Superior temporal gyrus (tissue), 1 donor: ENCODE measurements around the gene EHBP1.

Experiments
- DNase-seq: peaks from one replicate; pipeline ENCODE4 v3.0.0-alpha.2; 2016; ENCODE audit errors: extremely low spot score

The EHBP1 gene

DNA sequence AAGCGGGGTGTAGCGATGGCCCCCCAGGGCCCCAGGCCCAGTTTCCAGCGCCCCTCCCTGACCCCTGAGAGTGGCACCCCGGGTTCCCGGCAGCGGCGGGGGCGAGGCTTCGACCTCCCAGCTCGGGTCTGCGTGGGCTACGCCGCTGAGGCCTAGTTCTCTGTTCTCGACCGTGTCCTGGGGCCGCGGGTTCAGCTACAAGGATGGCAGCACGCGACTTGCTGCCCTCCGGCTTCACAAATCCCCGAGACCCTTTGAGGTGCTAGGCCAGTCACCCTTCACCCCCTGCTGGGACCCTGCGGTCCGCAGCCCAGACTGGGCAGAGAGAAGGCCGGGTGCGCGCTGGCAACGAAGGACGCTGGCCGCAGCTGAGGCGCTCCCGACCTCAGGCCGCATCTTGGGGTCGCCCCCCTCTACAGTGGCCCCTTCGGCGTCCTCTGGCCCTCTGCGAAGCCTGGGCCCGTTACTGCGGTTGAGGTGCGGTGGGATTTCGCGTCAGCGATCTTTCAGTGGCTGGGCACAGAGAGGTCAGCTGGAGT, 346.4 kb downstream of the EHBP1 start:
- DNase-seq = no peak

DNA sequence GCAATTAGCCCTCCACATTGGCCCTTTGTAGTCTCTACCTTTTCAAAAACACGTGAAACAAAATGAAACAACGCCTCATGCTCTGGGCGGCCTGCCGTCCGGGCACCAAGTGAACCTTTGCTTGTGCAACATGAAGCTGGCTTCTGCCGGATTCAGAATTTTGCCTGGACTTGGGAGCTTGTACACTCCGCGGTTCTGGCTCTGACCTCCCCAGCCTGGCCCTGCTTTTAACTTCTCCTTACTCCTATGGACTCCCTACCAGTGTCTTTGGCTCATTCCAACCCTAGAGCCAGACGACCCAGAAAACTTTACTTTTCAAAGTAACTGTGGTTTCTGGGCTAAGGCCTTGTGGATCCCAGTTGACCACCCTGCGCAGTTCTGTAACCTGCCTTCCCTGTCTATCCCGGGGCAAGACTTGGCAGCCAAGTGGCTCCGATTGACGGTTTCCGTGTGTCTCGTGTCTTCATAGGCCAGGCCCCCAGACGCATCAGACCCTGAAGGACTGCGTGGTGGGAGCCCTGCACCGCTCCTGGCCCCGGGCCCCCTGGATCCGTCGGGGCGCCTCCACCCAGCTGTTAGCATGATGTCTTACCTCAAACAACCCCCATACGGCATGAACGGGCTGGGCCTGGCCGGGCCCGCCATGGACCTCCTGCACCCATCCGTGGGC, 347.0 kb downstream of the EHBP1 start:
- DNase-seq = no peak

DNA sequence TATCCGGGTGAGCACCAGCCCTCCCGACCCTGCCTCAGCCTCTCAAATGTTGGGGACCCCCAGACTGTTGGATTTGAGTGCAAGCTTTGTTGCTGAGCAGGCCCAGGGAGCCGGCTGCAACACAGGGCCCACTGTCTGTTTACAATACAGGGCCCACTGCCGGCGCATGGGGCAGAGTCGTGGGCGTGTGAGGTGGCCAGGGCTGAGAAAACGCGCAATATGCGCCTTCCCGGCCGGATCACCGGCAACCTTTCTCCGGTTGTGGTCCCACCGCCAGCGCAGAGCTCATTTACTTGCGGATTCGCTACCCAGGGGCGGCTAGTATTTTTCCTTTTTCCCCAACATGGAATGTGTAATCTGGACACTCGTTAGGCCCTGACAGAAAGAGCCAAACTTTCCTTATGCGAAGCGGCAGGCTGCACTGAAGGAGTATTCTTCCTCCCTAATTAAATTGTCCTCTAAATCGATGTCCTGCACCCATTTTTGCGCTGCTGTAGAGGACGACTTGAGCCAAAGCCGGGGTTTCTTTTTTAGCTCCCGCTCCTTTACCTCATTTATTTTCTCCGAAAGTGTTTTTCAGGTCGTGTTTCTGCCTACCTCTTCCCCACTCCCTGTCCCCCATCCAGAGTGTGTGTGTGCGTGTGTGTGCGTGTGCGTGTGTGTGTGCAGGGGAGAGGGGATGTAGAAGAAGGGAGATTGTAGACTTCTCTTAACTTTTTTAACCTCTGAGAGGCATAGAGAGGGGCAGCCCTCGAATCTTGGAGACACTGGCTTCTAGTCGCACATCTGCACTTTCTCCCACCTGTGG, 347.8 kb downstream of the EHBP1 start:
- no peak for DNase-seq

DNA sequence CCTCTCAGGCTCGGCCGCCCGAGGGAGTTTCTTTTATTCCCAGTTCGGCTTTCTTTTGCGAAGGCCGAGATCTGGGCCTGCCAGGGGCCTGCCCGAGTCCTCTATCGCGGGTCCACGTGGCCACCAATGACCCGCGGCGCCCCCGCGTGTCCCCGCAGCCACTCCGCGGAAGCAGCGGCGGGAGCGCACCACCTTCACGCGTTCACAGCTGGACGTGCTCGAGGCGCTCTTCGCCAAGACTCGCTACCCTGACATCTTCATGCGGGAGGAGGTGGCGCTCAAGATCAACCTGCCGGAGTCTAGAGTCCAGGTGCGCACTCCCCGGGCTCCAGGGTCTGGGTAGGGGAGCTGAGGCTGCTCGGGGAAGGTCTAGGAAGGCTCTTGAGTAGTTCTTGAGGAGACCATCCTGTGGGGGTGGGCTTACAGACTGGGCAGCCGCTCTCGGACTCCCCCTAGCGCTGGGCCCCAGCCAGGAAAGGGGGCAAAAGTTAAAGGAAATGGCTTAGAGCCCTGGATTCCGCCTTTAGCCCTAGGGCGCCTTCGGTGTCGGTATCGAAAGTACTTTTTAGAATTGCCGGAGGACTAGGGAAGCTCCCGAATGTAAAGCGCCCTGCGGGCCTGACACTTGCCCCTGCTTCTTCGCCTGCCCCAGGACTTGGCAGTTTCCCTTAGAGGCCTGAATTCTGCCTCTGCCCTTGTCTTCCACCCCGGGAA, 348.5 kb downstream of the EHBP1 start:
- DNase-seq = no peak

DNA sequence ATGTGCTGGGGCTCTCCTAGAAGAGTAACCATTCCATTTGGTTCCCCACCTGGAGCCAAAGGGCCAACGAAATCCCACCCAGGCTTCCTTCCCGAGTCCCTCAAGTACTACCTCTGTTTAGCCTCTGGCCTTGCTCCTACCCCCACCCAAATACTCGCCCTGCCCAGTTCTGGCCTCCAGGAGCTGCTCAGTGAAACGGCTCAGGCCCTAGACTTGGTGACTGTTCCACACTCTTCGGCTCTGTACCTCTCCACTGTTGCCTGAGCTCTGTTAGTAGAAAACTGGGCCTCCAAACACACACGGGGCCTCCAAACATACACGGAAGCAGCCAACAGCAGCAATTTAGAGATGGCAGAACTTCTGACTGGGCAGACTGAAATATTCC, 349.3 kb downstream of the EHBP1 start:
- no peak for DNase-seq

DNA sequence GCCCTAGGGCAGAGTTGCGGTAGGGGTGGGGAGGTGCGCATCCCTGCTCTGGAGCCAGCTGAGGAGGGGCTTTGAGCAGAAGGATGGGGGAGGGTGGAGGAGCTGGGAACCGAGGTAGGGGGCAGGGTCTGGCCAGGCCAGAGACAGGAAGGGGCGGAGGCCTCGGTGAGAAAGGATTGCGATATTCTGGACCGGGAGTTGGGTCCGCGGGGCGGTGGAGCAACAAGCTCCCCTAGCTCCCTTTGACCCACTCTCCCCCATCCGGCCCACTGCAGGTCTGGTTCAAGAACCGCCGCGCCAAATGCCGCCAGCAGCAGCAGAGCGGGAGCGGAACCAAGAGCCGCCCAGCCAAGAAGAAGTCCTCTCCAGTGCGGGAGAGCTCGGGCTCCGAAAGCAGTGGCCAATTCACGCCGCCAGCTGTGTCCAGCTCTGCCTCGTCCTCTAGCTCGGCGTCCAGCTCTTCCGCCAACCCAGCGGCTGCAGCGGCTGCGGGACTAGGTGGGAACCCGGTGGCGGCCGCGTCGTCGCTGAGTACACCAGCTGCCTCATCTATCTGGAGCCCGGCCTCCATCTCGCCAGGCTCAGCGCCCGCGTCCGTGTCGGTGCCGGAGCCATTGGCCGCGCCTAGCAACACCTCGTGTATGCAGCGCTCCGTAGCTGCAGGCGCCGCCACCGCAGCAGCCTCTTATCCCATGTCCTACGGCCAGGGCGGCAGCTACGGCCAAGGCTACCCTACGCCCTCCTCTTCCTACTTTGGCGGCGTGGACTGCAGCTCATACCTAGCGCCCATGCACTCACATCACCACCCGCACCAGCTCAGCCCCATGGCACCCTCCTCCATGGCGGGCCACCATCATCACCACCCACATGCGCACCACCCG, 350.0 kb downstream of the EHBP1 start:
- no peak for DNase-seq

DNA sequence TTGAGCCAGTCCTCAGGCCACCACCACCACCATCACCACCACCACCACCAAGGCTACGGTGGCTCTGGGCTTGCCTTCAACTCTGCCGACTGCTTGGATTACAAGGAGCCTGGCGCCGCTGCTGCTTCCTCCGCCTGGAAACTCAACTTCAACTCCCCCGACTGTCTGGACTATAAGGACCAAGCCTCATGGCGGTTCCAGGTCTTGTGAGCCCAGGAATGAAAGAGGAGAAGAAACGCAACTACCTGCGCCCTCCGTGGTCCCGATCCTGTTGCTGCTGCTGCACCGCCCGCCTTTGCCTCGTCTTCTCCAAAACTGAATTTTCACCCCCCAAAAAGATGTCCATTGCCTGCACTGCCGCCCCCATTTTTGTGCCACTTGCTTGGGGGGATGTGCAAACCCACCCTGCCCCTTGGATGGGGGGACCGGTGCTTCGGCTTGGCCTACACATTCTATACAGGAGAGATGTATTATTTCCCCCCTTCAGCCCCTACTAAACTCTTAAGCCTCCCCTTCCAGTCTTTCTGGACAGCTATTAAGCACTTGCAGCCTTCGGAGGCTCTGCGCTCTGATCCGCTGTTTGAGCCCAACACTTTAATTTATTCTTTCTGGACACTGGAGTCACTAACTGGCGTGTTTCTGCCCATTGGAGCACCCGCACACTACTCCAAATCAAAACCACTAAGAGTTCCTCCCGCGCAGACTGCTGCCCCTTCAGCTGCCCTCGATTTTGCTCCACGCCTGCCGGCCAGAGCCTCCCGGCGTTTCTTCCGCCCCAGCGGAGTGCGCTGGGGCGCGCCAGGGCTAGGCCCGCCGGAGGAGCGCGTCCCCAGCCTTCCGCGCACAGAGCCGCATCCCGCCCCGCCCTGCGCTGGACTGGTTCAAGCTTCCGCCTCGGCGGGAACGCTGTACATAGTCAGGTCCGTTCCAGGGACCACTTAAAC, 350.9 kb downstream of the EHBP1 start:
- DNase-seq = no peak

DNA sequence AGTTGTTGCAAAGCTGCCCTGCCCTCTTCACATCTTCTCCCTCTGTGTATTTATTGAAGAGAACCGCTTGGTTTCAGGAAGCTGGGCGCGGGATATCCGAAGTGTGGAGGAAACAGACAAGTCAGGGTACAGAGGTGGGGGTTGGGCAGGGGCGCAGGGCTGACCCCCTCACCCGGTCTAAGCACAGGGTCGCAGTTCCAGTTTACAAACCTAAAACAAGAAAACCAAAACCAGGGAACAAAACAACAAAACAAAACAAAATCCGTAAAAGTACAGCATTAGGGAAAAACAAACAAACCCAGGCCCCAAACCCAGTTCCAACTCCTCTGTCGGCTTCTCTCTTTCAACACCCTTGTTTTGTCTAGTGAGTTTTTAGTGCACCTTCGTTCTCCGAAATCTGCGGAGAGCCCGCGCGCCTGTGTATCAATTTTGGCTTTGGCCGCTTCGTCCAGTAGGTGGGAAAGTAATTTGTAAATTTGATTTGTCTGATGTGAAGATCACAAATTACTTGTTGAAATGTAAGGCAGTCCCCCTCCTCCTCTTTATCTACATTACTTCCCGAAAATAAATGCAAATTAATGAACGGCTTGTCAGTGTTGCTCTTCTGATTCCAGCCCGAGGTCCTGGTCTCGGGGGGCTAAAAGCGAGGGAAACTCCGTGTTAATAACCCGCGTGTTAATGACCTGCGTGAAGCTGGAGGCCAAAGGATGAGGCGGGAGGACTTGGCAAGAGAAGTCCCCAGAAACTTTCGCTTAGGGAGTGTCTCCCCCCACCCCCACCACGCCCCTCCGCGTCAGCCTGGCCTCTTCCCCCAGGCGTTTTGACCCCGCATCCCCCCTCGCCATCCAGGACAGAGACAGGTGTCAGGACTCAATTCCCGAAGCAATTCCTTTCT, 352.0 kb downstream of the EHBP1 start:
- DNase-seq = no peak

DNA sequence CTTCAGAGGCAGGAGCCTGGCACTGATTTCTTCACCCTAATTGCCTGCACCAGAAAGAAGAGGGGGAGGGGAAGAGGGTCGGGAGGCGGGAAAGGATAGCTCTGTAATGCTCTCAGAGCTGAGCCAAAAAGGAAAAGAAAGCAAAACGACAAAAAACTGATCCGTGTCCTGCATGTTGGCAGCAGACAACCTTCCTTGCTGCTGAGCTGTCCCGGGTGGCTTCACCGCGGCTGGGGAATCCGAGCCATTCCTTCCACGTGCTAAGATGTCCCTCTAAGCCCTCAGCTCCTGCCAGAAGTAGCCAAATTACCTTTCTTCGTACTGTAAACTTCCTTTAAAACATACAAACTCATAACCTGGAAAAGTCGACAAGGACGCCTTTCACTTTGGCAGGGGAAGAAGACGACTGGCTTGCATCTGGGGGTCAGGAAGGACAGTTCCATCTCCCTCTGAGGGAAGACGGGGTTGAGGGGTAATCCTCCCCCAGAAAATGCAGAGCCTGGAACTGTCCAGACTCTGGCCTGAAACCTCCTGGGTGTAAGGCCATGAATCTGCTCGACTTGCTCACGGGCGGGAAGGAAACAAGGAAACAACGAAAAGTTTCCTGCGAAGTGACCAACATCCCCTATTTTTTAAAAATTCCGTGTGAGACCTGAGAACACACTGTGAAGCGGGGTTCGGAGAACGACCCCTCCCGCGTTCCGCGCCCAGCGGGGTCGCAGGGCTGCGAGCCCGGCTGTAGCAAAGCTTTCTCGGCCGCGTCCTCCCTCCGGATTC, 352.8 kb downstream of the EHBP1 start:
- DNase-seq = no peak

DNA sequence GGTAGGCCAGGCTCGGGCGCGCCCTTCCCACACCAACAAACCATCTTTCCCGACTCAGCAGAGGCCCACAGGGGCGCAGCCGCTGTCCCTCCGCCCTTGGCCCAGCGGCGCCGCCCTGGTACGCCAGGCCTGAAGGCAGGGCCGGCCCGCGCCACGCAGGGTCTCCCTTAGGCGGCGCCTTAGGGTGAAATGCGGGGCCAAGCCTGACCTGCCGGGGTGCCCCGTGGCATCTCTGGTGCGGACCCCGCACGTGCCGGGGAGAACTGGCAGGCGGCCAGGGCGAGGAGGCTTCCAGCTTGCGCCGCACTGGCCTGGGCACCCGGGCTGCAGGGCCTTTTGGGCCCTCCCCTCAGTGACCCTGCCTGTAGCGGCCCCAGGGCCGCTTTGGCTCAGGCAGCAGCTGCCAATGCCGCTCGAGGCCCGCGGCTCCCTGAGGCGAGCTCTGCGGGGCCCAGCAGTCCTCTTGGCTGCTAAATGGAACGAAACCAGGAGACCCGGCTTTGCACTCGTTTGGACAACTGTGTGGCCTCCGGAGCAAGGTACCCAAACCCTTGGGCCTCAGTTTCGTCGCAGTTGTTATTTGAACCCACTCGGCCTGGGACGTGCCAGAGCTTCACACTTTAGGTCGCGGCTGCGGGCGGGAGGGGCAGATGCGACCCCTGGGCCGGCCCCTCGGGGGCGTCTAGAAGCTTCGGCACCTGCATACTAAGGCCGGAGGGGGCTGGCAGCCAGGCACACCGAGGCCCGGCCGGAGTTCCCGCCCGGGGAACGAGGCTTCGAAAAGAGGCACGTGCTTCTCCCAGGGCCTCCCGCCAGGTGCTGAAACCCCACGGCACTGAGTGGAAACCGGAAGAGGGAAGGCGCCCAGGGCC, 353.6 kb downstream of the EHBP1 start:
- no peak for DNase-seq

DNA sequence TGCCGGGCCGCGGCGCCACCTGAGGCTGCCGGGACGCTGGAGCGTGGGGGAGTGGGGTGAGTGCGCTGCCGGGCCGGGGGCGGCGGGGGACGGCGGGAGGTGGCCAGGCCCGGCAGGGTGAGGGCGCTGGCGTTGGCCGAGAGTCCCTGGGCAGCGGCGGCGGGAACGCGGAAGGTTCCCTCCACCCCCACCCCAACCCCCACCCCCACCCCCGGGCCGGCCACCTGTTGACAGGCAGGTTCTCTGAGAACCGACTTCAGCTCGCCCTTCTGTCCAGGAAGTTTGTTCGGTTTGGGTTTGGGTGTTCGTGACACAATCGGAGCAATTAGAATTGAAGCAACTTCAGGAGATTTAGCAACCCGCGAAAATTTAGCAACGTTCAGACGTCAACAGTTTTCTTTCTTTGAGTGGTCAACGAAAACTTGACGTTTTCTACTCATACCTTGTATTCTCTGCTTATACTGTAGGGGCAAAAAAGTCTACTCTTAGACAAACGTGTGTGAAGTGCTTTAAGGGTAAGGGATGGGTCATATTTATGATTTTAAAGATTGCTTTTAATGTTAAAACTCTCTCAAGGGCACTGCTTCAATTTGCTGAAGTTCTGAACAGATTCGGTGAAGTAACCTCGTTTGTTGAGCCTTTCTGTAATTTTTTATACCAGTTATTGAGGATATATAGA, 354.4 kb downstream of the EHBP1 start:
- DNase-seq = no peak

DNA sequence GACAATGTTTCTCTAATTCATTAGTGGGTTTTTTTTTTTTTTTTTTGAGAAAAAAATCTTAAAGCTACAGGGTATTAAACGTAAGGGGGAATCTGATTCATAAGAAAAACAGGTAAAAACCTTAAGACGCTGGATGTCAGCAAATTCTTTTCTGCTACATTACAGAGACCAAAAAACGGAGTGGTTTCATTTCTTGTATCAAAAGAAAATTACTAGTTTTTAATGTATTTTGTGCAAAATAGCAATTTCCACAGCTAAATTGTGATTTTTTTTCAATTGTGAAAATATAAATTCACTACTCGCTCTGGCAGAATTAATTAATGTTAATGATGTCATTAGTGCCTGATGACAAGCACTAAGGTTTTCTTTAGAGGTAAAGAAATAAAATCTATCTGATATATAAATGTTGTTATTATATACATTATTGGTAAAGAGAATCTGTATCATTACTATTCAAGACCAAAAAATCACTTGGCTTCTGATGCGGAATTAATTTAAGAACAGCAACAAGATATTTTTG, 355.0 kb downstream of the EHBP1 start:
- DNase-seq = no peak

DNA sequence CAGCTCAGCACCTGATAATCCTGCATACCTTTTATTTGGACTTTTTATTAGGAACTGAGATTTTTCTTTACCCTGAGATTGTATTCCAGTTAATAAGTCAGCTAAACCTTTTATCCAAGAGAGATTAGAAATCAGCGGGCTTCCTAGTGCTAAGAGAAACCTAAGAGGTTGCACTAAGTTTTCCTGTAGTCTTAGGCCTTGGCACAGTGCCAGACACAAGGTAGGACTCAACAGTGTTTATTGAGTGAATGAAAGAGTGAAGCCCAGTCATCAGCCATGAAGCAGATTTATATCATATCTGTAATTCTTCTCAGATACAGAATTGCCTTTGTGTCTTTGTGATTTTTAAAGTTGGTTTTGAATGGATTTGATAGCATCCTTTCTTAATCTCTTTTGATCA, 358.7 kb downstream of the EHBP1 start:
- no peak for DNase-seq

DNA sequence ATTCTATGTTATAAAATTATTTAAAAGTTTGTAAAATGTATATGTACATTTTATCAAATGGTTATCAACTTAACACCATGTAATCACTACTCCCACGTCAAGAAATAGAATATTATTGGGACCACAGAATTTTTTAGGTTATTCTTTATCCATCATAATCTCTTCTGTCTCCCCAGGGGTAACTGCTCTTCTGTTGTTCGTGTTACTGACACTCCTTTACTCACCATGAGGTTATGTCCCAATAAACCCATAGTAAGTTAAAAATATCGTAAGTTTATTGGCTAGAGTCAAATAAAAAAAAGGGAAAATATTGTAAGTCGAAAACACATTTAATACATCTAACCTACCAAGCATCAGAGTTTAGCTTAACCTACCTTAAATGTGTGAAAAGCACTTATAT, 359.1 kb downstream of the EHBP1 start:
- no peak for DNase-seq

DNA sequence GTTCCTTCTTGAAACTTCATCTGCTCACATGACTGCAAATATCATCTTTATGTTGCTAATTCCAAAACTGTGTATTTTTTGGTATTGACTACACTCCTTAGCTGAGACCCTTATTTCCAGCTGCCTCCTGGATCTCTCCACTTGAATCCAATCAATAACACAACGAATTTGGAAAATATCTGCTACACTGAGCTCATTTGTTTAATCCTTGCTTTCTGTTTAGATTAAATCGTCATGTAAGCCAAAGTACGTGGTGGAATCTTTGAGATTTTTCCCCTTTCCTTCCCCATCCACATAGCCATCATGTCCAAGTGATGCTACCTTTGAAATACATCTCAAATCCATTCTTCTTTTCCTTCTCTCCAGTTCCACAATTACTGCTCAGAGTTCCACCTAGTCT, 360.8 kb downstream of the EHBP1 start:
- no peak for DNase-seq

DNA sequence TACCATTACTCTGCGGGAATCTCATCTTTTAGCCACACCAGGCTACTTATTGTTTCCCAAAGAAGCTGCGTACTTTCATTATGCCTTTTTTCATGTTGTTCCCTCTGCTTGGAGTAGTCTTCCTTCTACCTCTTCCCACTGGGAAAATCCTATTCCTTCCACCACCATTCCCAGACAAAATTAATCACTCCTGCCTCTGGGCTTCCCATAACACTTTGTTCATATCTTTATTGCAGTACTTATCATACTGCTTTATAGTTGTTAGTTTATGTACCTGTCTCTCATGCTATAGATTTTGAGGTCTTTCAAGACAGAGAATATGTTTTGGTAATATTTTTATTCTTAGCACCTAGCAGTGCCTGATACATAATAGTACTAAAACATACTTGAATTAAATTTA, 361.3 kb downstream of the EHBP1 start:
- DNase-seq = no peak

DNA sequence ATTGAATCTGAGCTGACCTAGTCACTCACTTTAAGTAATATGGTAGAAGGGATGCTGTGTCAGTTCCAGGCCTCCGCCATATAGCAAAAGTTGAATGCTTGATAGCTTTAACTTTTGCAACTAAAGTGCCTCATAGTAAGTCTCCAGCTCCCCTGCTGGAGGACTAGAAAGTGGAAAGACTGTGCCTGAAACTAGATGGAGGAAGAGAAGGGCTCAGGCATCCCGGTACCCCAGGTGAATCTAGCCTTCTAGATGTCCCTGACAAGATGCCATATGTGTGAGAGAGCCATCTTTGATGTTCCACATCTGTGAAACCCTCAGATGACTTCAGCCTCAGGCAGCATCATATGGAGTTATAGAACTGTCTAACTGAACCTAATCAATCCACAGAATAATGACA, 366.2 kb downstream of the EHBP1 start:
- DNase-seq = no peak
